Liver (tissue), 9 donors: ENCODE results near the gene ZNF543. TPM values are rescaled to one million over a fixed set of nuclear protein-coding genes. Genes with fewer than 3 reads are reported as not detected.

Experiments
- DNase-seq: peaks from one replicate; pipeline ENCODE4 v3.0.0-alpha.2; 2017; ENCODE audit warnings: low spot score
- H3K27ac ChIP-seq, 2 donors: one replicate each; pipeline ENCODE4 v1.7.0; 2013; ENCODE audit warnings: inconsistent platforms in 2 of 2, low read length in 2 of 2, control low read depth in 1 of 2, low read depth in 1 of 2, mild to moderate bottlenecking in 1 of 2
- H3K27me3 ChIP-seq, 4 donors: one replicate each; pipeline versions ENCODE4 v1.6.1 to v1.7.0; 2013; ENCODE audit warnings: low read length in 3 of 4, inconsistent platforms in 1 of 4, mild to moderate bottlenecking in 1 of 4, moderate library complexity in 1 of 4; ENCODE audit not compliant: control insufficient read depth in 4 of 4, insufficient read depth in 4 of 4
- H3K36me3 ChIP-seq, 4 donors: one replicate each; pipeline versions ENCODE4 v1.6.1 to v1.7.0; 2013; ENCODE audit warnings: low read length in 3 of 4, mild to moderate bottlenecking in 3 of 4, low read depth in 1 of 4, moderate library complexity in 1 of 4; ENCODE audit not compliant: control insufficient read depth in 4 of 4, insufficient read depth in 3 of 4
- H3K4me1 ChIP-seq, 4 donors: one replicate each; pipeline versions ENCODE4 v1.6.1 to v1.7.0; 2013; ENCODE audit warnings: low read length in 3 of 4, mild to moderate bottlenecking in 3 of 4, moderate library complexity in 1 of 4; ENCODE audit not compliant: control insufficient read depth in 4 of 4, insufficient read depth in 4 of 4
- H3K4me3 ChIP-seq, 3 donors: one replicate each; pipeline versions ENCODE4 v1.6.1 to v1.7.0; 2013; ENCODE audit warnings: low read length in 3 of 3, control low read depth in 1 of 3, low read depth in 1 of 3, mild to moderate bottlenecking in 1 of 3
- H3K9ac ChIP-seq, 2 donors: one replicate each; pipeline ENCODE4 v1.7.0; 2013; ENCODE audit warnings: low read length in 2 of 2, mild to moderate bottlenecking in 2 of 2, moderate library complexity in 2 of 2, control low read depth in 1 of 2, low read depth in 1 of 2
- H3K9me3 ChIP-seq, 4 donors: one replicate each; pipeline versions ENCODE4 v1.6.1 to v1.7.0; 2013; ENCODE audit warnings: low read length in 3 of 4; ENCODE audit not compliant: control insufficient read depth in 4 of 4
- EGR1 ChIP-seq, 2 donors: IDR thresholded peaks; 2 replicates each; pipeline ENCODE4 v1.6.1; 2016 to 2018; ENCODE audit warnings: antibody characterized with exemption in 2 of 2, low read depth in 2 of 2
- FOXA1 ChIP-seq: IDR thresholded peaks from 2 replicates; pipeline ENCODE4 v1.6.1; 2016; ENCODE audit warnings: antibody characterized with exemption
- FOXA2 ChIP-seq: IDR thresholded peaks from 2 replicates; pipeline ENCODE4 v1.6.1; 2016; ENCODE audit warnings: antibody characterized with exemption
- HNF4A ChIP-seq, 2 donors: conservative IDR thresholded peaks; 2 replicates each; pipeline ENCODE4 v1.6.1; 2016; ENCODE audit warnings: antibody characterized with exemption in 2 of 2, mild to moderate bottlenecking in 2 of 2
- HNF4G ChIP-seq: IDR thresholded peaks from 2 replicates; pipeline ENCODE4 v1.6.1; 2016; ENCODE audit warnings: antibody characterized with exemption
- JUND ChIP-seq, 2 donors: IDR thresholded peaks; 2 replicates each; pipeline ENCODE4 v1.6.1; 2016; ENCODE audit warnings: antibody characterized with exemption in 2 of 2
- NR2F2 ChIP-seq: IDR thresholded peaks from 2 replicates; pipeline ENCODE4 v1.6.1; 2016; ENCODE audit warnings: antibody characterized with exemption
- RAD21 ChIP-seq, 2 donors: IDR thresholded peaks; 2 replicates each; pipeline ENCODE4 v1.6.1; 2016; ENCODE audit warnings: antibody characterized with exemption in 2 of 2, mild to moderate bottlenecking in 2 of 2
- RXRA ChIP-seq, 2 donors: IDR thresholded peaks; 2 replicates each; pipeline ENCODE4 v1.6.1; 2017 to 2018; ENCODE audit warnings: antibody characterized with exemption in 2 of 2, mild to moderate bottlenecking in 1 of 2
- TAF1 ChIP-seq: conservative IDR thresholded peaks from 2 replicates; pipeline ENCODE4 v1.6.1; 2016; ENCODE audit warnings: antibody characterized with exemption, mild to moderate bottlenecking
- YY1 ChIP-seq: IDR thresholded peaks from 2 replicates; pipeline ENCODE4 v1.6.1; 2016; ENCODE audit warnings: antibody characterized with exemption, mild to moderate bottlenecking
- WGBS: extraction: QIAGEN DNeasy Blood & Tissue Kit; methylation state at CpG from one replicate; pipeline ENCODE4 v1.1.7; 2013; 5-methylcytosine and 5-hydroxymethylcytosine counted together
- polyA plus RNA-seq, 2 donors: library from polyadenylated mRNA; stranded (reverse) in 1 of 2; unstranded in 1 of 2; fragments of 200-250 nt in 1 of 2; fragments of >200 nt in 1 of 2; fragmentation: Nextera tagmentation in 1 of 2; extraction: Ambion mirVana in 1 of 2; gene quantifications; one replicate each; pipeline versions ENCODE4 v1.2.1 to v1.2.3, GENCODE V29; 2013 to 2015
- total RNA-seq, 2 donors: library from RNA; depleted of rRNA; stranded (reverse); fragments of >200 nt; gene quantifications; one replicate each; pipeline ENCODE4 v1.2.3, GENCODE V29; 2014
- TF ChIP-seq, protein P1 (sequence below): IDR thresholded peaks from 2 replicates; pipeline ENCODE4 v1.6.1; 2016; ENCODE audit warnings: antibody characterized with exemption
- TF ChIP-seq, protein P2 (sequence below): fragments of 150-350 bp; IDR thresholded peaks from 2 replicates; pipeline ENCODE4 v1.5.1; 2017; ENCODE audit warnings: improper control_type of control experiment, low read depth, low read length; ENCODE audit not compliant: missing input control
- TF ChIP-seq, protein P3 (sequence below): IDR thresholded peaks from 2 replicates; pipeline ENCODE4 v1.6.1; 2016; ENCODE audit warnings: antibody characterized with exemption
- TF ChIP-seq, protein P4 (sequence below): IDR thresholded peaks from 2 replicates; pipeline ENCODE4 v1.6.1; 2016; ENCODE audit warnings: antibody characterized with exemption, mild to moderate bottlenecking
- TF ChIP-seq, protein P5 (sequence below): IDR thresholded peaks from 2 replicates; pipeline ENCODE4 v1.6.1; 2016; ENCODE audit warnings: antibody characterized with exemption
- donor health status: healthy.
- donor health status: healthy.
- donor health status: healthy.
- donor health status: healthy.
- donor health status: healthy.

Gene ZNF543
- total and polyA plus RNA-seq, 4 donors = 0.38 to 8.4 (median 2.2) TPM

DNA sequence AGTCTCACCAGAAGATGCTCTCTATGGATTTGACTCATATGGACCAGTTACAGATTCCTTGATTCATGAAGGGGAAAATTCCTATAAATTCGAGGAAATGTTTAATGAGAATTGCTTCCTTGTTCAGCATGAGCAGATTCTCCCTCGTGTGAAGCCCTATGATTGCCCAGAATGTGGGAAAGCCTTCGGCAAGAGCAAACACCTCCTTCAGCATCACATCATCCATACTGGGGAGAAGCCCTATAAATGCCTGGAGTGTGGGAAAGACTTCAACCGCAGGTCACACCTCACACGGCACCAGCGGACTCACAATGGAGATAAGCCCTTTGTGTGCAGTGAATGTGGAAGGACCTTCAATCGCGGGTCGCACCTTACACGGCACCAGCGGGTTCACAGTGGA is 29.3 kb upstream of the ZNF543 start:
- peaks cover 9 to 35% (median 33%) of the 10 kb centered on the region in 4 donors for H3K9me3 ChIP-seq
- 97% methylated on average over 11 of the region's 11 CpGs for WGBS
- no peak for DNase-seq
- H3K27me3 ChIP-seq = no peaks in the 10 kb centered on the region
- H3K9ac ChIP-seq = no peak overlapping the region
- peak overlapping the region in 2 of 3 donors; percentile 30 to 59 for H3K4me3 ChIP-seq
- no peaks in the 10 kb centered on the region for H3K4me1 ChIP-seq
- peaks cover 27 to 87% (median 77%) of the 10 kb centered on the region in 4 donors for H3K36me3 ChIP-seq
- no peak overlapping the region for H3K27ac ChIP-seq
- TF ChIP-seq, protein P1, sequence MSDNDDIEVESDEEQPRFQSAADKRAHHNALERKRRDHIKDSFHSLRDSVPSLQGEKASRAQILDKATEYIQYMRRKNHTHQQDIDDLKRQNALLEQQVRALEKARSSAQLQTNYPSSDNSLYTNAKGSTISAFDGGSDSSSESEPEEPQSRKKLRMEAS = no peak
- TF ChIP-seq YY1 (no peak), TAF1 (no peak), RXRA (IDR thresholded peaks at IDR 0.05) (no peak), RAD21 (IDR thresholded peaks at IDR 0.05) (no peak), NR2F2 (no peak), FOXA2 (no peak), HNF4A (conservative IDR thresholded peaks at IDR 0.05) (no peak), FOXA1 (no peak), HNF4G (no peak), EGR1 (IDR thresholded peaks at IDR 0.05; ENCODE audit: low read depth in 2 of 2) (no peak)
- TF ChIP-seq, protein P2, sequence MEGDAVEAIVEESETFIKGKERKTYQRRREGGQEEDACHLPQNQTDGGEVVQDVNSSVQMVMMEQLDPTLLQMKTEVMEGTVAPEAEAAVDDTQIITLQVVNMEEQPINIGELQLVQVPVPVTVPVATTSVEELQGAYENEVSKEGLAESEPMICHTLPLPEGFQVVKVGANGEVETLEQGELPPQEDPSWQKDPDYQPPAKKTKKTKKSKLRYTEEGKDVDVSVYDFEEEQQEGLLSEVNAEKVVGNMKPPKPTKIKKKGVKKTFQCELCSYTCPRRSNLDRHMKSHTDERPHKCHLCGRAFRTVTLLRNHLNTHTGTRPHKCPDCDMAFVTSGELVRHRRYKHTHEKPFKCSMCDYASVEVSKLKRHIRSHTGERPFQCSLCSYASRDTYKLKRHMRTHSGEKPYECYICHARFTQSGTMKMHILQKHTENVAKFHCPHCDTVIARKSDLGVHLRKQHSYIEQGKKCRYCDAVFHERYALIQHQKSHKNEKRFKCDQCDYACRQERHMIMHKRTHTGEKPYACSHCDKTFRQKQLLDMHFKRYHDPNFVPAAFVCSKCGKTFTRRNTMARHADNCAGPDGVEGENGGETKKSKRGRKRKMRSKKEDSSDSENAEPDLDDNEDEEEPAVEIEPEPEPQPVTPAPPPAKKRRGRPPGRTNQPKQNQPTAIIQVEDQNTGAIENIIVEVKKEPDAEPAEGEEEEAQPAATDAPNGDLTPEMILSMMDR = no peak
- TF ChIP-seq, protein P3, sequence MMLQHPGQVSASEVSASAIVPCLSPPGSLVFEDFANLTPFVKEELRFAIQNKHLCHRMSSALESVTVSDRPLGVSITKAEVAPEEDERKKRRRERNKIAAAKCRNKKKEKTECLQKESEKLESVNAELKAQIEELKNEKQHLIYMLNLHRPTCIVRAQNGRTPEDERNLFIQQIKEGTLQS = no peak
- TF ChIP-seq, protein P4, sequence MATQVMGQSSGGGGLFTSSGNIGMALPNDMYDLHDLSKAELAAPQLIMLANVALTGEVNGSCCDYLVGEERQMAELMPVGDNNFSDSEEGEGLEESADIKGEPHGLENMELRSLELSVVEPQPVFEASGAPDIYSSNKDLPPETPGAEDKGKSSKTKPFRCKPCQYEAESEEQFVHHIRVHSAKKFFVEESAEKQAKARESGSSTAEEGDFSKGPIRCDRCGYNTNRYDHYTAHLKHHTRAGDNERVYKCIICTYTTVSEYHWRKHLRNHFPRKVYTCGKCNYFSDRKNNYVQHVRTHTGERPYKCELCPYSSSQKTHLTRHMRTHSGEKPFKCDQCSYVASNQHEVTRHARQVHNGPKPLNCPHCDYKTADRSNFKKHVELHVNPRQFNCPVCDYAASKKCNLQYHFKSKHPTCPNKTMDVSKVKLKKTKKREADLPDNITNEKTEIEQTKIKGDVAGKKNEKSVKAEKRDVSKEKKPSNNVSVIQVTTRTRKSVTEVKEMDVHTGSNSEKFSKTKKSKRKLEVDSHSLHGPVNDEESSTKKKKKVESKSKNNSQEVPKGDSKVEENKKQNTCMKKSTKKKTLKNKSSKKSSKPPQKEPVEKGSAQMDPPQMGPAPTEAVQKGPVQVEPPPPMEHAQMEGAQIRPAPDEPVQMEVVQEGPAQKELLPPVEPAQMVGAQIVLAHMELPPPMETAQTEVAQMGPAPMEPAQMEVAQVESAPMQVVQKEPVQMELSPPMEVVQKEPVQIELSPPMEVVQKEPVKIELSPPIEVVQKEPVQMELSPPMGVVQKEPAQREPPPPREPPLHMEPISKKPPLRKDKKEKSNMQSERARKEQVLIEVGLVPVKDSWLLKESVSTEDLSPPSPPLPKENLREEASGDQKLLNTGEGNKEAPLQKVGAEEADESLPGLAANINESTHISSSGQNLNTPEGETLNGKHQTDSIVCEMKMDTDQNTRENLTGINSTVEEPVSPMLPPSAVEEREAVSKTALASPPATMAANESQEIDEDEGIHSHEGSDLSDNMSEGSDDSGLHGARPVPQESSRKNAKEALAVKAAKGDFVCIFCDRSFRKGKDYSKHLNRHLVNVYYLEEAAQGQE = no peak
- TF ChIP-seq, protein P5, sequence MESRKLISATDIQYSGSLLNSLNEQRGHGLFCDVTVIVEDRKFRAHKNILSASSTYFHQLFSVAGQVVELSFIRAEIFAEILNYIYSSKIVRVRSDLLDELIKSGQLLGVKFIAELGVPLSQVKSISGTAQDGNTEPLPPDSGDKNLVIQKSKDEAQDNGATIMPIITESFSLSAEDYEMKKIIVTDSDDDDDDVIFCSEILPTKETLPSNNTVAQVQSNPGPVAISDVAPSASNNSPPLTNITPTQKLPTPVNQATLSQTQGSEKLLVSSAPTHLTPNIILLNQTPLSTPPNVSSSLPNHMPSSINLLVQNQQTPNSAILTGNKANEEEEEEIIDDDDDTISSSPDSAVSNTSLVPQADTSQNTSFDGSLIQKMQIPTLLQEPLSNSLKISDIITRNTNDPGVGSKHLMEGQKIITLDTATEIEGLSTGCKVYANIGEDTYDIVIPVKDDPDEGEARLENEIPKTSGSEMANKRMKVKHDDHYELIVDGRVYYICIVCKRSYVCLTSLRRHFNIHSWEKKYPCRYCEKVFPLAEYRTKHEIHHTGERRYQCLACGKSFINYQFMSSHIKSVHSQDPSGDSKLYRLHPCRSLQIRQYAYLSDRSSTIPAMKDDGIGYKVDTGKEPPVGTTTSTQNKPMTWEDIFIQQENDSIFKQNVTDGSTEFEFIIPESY = no peak

DNA sequence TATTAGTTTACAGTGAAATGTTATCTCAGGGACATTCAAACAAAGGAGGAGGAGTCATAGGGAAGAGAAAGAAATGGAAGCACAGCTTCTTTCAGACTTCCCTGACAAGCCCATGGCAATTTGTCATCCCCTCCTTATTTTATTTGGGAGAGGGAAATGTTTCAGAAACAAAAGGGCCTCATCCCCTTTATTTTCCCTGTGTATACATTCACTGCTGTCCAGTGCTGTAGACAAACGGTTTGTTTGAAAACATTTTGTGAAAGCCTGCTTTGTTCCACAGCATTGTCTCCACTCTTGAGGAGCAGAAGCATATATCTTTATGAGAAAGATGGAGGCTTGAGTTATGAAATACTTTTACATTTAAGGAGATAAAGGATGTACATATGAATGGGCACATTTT is 27.7 kb upstream of the ZNF543 start:
- DNase-seq = no peak
- WGBS = 90% methylated on average over 1 of the region's 1 CpG
- Histone ChIP-seq H3K4me3 (peak overlapping the region in 2 of 3 donors; percentile 26 to 37), H3K27me3 (no peaks in the 10 kb centered on the region), H3K9me3 (peaks cover 9 to 34% (median 32%) of the 10 kb centered on the region in 4 donors), H3K9ac (no peak overlapping the region), H3K4me1 (no peaks in the 10 kb centered on the region), H3K36me3 (peaks cover 23 to 77% (median 69%) of the 10 kb centered on the region in 4 donors), H3K27ac (no peak overlapping the region)
- TF ChIP-seq TAF1 (no peak), RAD21 (IDR thresholded peaks at IDR 0.05) (no peak), JUND (IDR thresholded peaks at IDR 0.05) (no peak), NR2F2 (no peak), FOXA1 (no peak), HNF4G (no peak), RXRA (IDR thresholded peaks at IDR 0.05) (no peak)
- TF ChIP-seq, protein P4 = no peak
- TF ChIP-seq, protein P2 = no peak
- TF ChIP-seq, protein P3 = no peak
